Right lobe of liver (tissue), 6 donors: ENCODE measurements around the gene TEPSIN. TPM values are rescaled to one million over a fixed set of nuclear protein-coding genes. Genes with fewer than 3 reads are reported as not detected.

ENCODE experiments used
- ATAC-seq, 4 donors: fragments of 200-7000 bp; cut with Tn5 transposase; one replicate each; pipeline ENCODE4 v1.9.1; 2020; ENCODE audit warnings: mild to moderate bottlenecking in 4 of 4, moderate library complexity in 4 of 4
- DNase-seq, 3 donors: peaks; one replicate each; pipeline ENCODE4 v3.0.0-alpha.2; 2020
- H3K27ac ChIP-seq, 3 donors: fragments of 200-600 bp; one replicate each; pipeline ENCODE4 v1.8.0; 2022
- H3K27me3 ChIP-seq, 2 donors: fragments of 200-600 bp; one replicate each; pipeline ENCODE4 v1.8.0; 2022
- H3K36me3 ChIP-seq, 4 donors: fragments of 200-600 bp; sonication (generic) in 1 of 4; one replicate each; pipeline versions ENCODE4 v1.5.1 to v1.8.0; 2017 to 2022; ENCODE audit warnings: control low read depth in 1 of 4
- H3K4me1 ChIP-seq, 4 donors: fragments of 200-600 bp; sonication (generic) in 1 of 4; one replicate each; pipeline versions ENCODE4 v1.5.1 to v1.8.0; 2017 to 2022; ENCODE audit warnings: control low read depth in 1 of 4
- H3K4me3 ChIP-seq, 3 donors: fragments of 200-600 bp; one replicate each; pipeline ENCODE4 v1.8.0; 2022
- H3K9me3 ChIP-seq, 4 donors: fragments of 200-600 bp; sonication (generic) in 1 of 4; one replicate each; pipeline versions ENCODE4 v1.5.1 to v1.8.0; 2017 to 2022; ENCODE audit warnings: control low read depth in 1 of 4
- CTCF ChIP-seq, 4 donors: fragments of 200-600 bp in 3 of 4; fragments of 450-650 bp in 1 of 4; IDR thresholded peaks; one replicate each; pipeline versions ENCODE4 v1.5.1 to v1.8.0; 2016 to 2022; ENCODE audit warnings: antibody characterized with exemption in 4 of 4, mild to moderate bottlenecking in 2 of 4
- POLR2A ChIP-seq: fragments of 450-650 bp; IDR thresholded peaks from one replicate; pipeline ENCODE4 v1.6.1; 2017; ENCODE audit warnings: antibody characterized with exemption, mild to moderate bottlenecking
- WGBS: methylation state at CpG from one replicate; pipeline ENCODE4 v1.1.6; 2018; ENCODE audit warnings: low coverage, low lambda C conversion rate; ENCODE audit not compliant: insufficient coverage; ENCODE audit errors: missing lambda C conversion rate; 5-methylcytosine and 5-hydroxymethylcytosine counted together
- intact Hi-C, 2 donors: fragments of 100-400 bp; cut with DNase I; formaldehyde crosslinking; loops; one replicate each; pipeline versions ENCODE4 v1.11.2 to v1.14.1; 2022
- total RNA-seq, 6 experiments: library from RNA; depleted of rRNA in 2 of 6; stranded (reverse); fragments of >200 nt in 2 of 6; fragmentation: NEBNext Ultra II Directional in 3 of 6; extraction: Animal tissue kit (Norgen Biotek cat#: 25700) in 3 of 6; gene quantifications; one replicate each; pipeline versions ENCODE4 v1.1.0 to v1.2.4, GENCODE V29; 2016 to 2023
- donor health status: DM: no; HTN: yes; CAD: no.
- donor health status: DM: no; HTN: no; CAD: no.
- donor health status: DM: no; HTN: no; CAD: no.
- donor health status: DM: no; HTN: yes; CAD: no.
- donor health status: DM: no; HTN: yes; CAD: no.

Gene TEPSIN
- total RNA-seq, 6 experiments from 2014 or later, result 11.9 to 27.6 (median 18.1) TPM

- H3K27me3 ChIP-seq, result no peaks in the 10 kb centered on the region
- no peak for DNase-seq
- no peaks in the 10 kb centered on the region for H3K9me3 ChIP-seq
- WGBS, result 89% methylated on average over 9 of the region's 25 CpGs
- TF ChIP-seq CTCF (IDR thresholded peaks at IDR 0.05), result no peak
- no peak for TF ChIP-seq POLR2A
- peaks cover 1 to 34% (median 5%) of the 10 kb centered on the region in 4 donors for H3K36me3 ChIP-seq
- ATAC-seq, result no peak
- no peak overlapping the region for H3K4me3 ChIP-seq
- intact Hi-C loops, result loop anchor here (5.0 to 10.0 kb wide), 2 partner anchors 224 to 231 kb away; no protein-coding TSS in a partner anchor
- H3K4me1 ChIP-seq, result peaks cover 0 to 19% (median 0%) of the 10 kb centered on the region in 4 donors
- H3K27ac ChIP-seq, result no peak overlapping the region
These were observed 12.3 kb upstream of the TEPSIN start for GRCh38 chr17:81251094-81251708.

GRCh38 chr17:81250286-81251093 is 11.6 kb upstream of the TEPSIN start:
- ATAC-seq, result no peak
- Histone ChIP-seq H3K36me3 (peaks cover 1 to 34% (median 5%) of the 10 kb centered on the region in 4 donors), H3K27ac (no peak overlapping the region), H3K4me3 (no peak overlapping the region), H3K9me3 (no peaks in the 10 kb centered on the region), H3K4me1 (peaks cover 0 to 19% (median 1%) of the 10 kb centered on the region in 4 donors), H3K27me3 (no peaks in the 10 kb centered on the region)
- peak in 2 of 3 donors; percentile 19 to 51 for DNase-seq
- WGBS, result 87% methylated on average over 5 of the region's 31 CpGs
- intact Hi-C loops, result loop anchor here (5.0 to 10.0 kb wide), 2 partner anchors 224 to 232 kb away; no protein-coding TSS in a partner anchor
- no peak for TF ChIP-seq CTCF (IDR thresholded peaks at IDR 0.05)
- no peak for TF ChIP-seq POLR2A

GRCh38 chr17:81249223-81250040 is 10.6 kb upstream of the TEPSIN start:
- H3K27ac ChIP-seq, result no peak overlapping the region
- WGBS, result 100% methylated on average over 4 of the region's 15 CpGs
- TF ChIP-seq POLR2A (no peak), CTCF (IDR thresholded peaks at IDR 0.05) (no peak)
- H3K27me3 ChIP-seq, result no peaks in the 10 kb centered on the region
- no peaks in the 10 kb centered on the region for H3K9me3 ChIP-seq
- H3K4me3 ChIP-seq, result no peak overlapping the region
- peaks cover 0 to 20% (median 1%) of the 10 kb centered on the region in 4 donors for H3K4me1 ChIP-seq
- ATAC-seq, result peak in 1 of 4 donors; percentile 29
- DNase-seq, result peak in 2 of 3 donors; percentile 14 to 42
- peaks cover 1 to 34% (median 5%) of the 10 kb centered on the region in 4 donors for H3K36me3 ChIP-seq
- intact Hi-C loops, result loop anchor here (5.0 to 10.0 kb wide), 3 partner anchors 225 to 233 kb away; no protein-coding TSS in a partner anchor

GRCh38 chr17:81248649-81249048 is 9.8 kb upstream of the TEPSIN start:
- WGBS, result 73% methylated on average over 9 of the region's 16 CpGs
- Histone ChIP-seq H3K4me1 (peaks cover 0 to 22% (median 1%) of the 10 kb centered on the region in 4 donors), H3K4me3 (no peak overlapping the region), H3K27me3 (no peaks in the 10 kb centered on the region), H3K27ac (no peak overlapping the region), H3K9me3 (no peaks in the 10 kb centered on the region), H3K36me3 (peaks cover 1 to 34% (median 5%) of the 10 kb centered on the region in 4 donors)
- DNase-seq (peak in 2 of 3 donors; percentile 20 to 56), ATAC-seq (no peak)
- TF ChIP-seq POLR2A, result no peak
- TF ChIP-seq CTCF (IDR thresholded peaks at IDR 0.05), result no peak
- intact Hi-C loops, result loop anchor here in 1 of 2 donors (10.0 kb wide), 1 partner anchor 224 kb away; no protein-coding TSS in a partner anchor
